Measurements from ENCODE around the gene OR10G8.

DNA sequence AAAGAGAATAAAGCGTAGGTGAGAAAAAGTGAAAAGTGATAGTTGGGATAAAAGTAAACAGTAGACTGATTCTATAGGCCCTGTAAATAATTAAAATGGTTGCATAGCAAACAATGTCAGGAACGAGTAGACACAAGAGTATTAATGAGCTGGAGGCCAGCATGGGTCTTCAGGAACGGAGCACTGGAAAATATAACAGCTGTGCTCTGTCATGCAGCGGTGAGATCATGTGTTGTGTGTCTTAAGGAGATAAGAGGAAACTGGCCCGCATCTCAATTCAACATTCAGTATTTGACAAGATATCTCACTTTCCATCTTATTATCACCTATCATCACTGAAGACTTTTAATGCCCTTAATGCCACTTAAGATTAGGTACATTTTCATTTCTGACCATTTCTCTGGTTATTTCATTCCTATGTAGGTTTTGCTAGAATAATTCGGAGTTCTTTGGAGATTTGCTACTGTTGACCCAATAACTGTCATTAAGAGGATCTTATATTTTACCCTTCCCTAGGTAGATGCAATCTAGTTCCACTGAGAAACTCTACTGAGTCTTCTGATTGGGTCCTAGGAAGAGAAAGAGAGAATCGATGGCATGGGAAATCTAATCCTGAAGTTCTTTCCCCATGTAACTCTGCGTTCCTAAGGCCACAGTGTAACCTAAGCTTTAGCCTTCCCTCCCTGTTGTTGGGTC, 53.2 kb downstream of the OR10G8 start:
- no peak for TF ChIP-seq EZH2 (IDR thresholded peaks at IDR 0.05; ENCODE audit: borderline replicate concordance, low read length)
- TF ChIP-seq, protein P1, sequence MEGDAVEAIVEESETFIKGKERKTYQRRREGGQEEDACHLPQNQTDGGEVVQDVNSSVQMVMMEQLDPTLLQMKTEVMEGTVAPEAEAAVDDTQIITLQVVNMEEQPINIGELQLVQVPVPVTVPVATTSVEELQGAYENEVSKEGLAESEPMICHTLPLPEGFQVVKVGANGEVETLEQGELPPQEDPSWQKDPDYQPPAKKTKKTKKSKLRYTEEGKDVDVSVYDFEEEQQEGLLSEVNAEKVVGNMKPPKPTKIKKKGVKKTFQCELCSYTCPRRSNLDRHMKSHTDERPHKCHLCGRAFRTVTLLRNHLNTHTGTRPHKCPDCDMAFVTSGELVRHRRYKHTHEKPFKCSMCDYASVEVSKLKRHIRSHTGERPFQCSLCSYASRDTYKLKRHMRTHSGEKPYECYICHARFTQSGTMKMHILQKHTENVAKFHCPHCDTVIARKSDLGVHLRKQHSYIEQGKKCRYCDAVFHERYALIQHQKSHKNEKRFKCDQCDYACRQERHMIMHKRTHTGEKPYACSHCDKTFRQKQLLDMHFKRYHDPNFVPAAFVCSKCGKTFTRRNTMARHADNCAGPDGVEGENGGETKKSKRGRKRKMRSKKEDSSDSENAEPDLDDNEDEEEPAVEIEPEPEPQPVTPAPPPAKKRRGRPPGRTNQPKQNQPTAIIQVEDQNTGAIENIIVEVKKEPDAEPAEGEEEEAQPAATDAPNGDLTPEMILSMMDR (conservative IDR thresholded peaks at IDR 0.05 in 1 of 2, IDR thresholded peaks at IDR 0.05 in 1 of 2; ENCODE audit: extremely low read depth in 1 of 2, insufficient read depth in 1 of 2, low read depth in 1 of 2, low read length in 2 of 2): no peak
